Amygdala (tissue), 56 donors: Measurements from ENCODE around the gene UBL7.
"Not testable (repeated sequence)": the region's sequence is repeated elsewhere in the genome, so short reads cannot be mapped to it uniquely, and the experiment has no call there.

Experiments used
- DNase-seq, 56 donors: peaks; one replicate each; lab custom pipeline; 2025; lab: John Stamatoyannopoulos, UW

UBL7 gene

GRCh38 chr15:74464897-74465296, 3.9 kb upstream of the UBL7 start:
- no peak for DNase-seq

GRCh38 chr15:74464216-74464615, 3.3 kb upstream of the UBL7 start:
- no peak for DNase-seq

- DNase-seq, result no peak
Measured at GRCh38 chr15:74463634-74464033, 2.7 kb upstream of the UBL7 start.

- no peak for DNase-seq
Measured at GRCh38 chr15:74461847-74462511, 1.0 kb upstream of the UBL7 start.

GRCh38 chr15:74460298-74460697, 662 bp downstream of the UBL7 start:
- no peak for DNase-seq

GRCh38 chr15:74459798-74460197, 1.2 kb downstream of the UBL7 start:
- DNase-seq, result not testable (repeated sequence)

GRCh38 chr15:74458473-74458872, 2.5 kb downstream of the UBL7 start:
- no peak for DNase-seq

- DNase-seq, result not testable (repeated sequence)
Measured at GRCh38 chr15:74457036-74457435, 3.9 kb downstream of the UBL7 start.

GRCh38 chr15:74454764-74455500, 6.0 kb downstream of the UBL7 start:
- DNase-seq, result no peak

GRCh38 chr15:74453925-74454763, 6.8 kb downstream of the UBL7 start:
- no peak for DNase-seq

GRCh38 chr15:74451861-74452835, 8.8 kb downstream of the UBL7 start:
- DNase-seq, result peak in 11 of 56 donors; percentile 15 to 61 (median 40)

- DNase-seq, result no peak
Measured at GRCh38 chr15:74451322-74451721, 9.6 kb downstream of the UBL7 start.

GRCh38 chr15:74449643-74450205, 11.2 kb downstream of the UBL7 start:
- DNase-seq, result peak in 1 of 56 donors; percentile 22

GRCh38 chr15:74449095-74449494, 11.9 kb downstream of the UBL7 start:
- no peak for DNase-seq

- DNase-seq, result no peak
Measured at GRCh38 chr15:74445816-74446763, 14.9 kb downstream of the UBL7 start.

- peak in 3 of 56 donors; percentile 25 to 44 (median 35) for DNase-seq
Measured at GRCh38 chr15:74444106-74445062, 16.6 kb downstream of the UBL7 start.
